Fibroblast of lung (primary cell): Measurements from ENCODE around the gene STRADB.

Experiments
- CTCF ChIP-seq, 2 donors: IDR thresholded peaks in 1 of 2; conservative IDR thresholded peaks in 1 of 2; 1 replicate in 1 of 2; 2 replicates in 1 of 2; pipeline ENCODE4 v1.5.1; 2011 to 2012; ENCODE audit warnings: low read length in 2 of 2, control low read depth in 1 of 2, inconsistent platforms in 1 of 2, low read depth in 1 of 2, mild to moderate bottlenecking in 1 of 2
- EZH2 ChIP-seq: IDR thresholded peaks from 2 replicates; pipeline ENCODE4 v1.5.1; 2012; ENCODE audit warnings: low read length, control low read depth, mild to moderate bottlenecking; ENCODE audit errors: missing control alignments

GRCh38 chr2:201496785-201497184 lies 45.2 kb downstream of the STRADB start:
- TF ChIP-seq CTCF (conservative IDR thresholded peaks at IDR 0.05 in 1 of 2, IDR thresholded peaks at IDR 0.05 in 1 of 2; ENCODE audit: low read depth in 1 of 2, low read length in 2 of 2), result no peak
- no peak for TF ChIP-seq EZH2
